Panc1 (cell line): ENCODE results near the gene DGAT2L6. TPM values are rescaled to one million over a fixed set of nuclear protein-coding genes. Genes with fewer than 3 reads are reported as not detected.

Experiments
- ATAC-seq: fragments of 200-7000 bp; cut with Tn5 transposase; 2 replicates; pipeline ENCODE4 v1.9.1; 2020; ENCODE audit warnings: mild to moderate bottlenecking, moderate library complexity
- Bru-seq: library from RNA; stranded (reverse); fragments of 400-500 nt; gene quantifications from one replicate; lab custom pipeline; 2021; lab: Mats Ljungman, UMichigan
- BruChase-seq, 2 experiments: library from RNA; stranded (reverse); fragments of 400-500 nt; gene quantifications; one replicate each; lab custom pipeline; 2021; lab: Mats Ljungman, UMichigan
- BruUV-seq: library from RNA; stranded (reverse); fragments of 400-500 nt; replicated peaks from 2 replicates; lab custom pipeline; 2021; lab: Mats Ljungman, UMichigan
- CTCF ChIA-PET: fragments of 300-600 bp; sonication (Branson Sonifier 250); formaldehyde crosslinking; loops from one replicate; lab custom pipeline; 2022; ENCODE audit warnings: antibody characterized with exemption; lab: Charles Lee
- POLR2A ChIA-PET: fragments of 300-600 bp; sonication (Branson Sonifier 250); formaldehyde crosslinking; loops from one replicate; lab custom pipeline; 2022; ENCODE audit warnings: antibody characterized with exemption; lab: Charles Lee
- DNase-seq: peaks from one replicate; pipeline ENCODE4 v3.0.0-alpha.2; 2010; ENCODE audit warnings: low read depth, low spot score
- H3K27ac ChIP-seq: 2 replicates; pipeline ENCODE4 v1.5.1; 2011; ENCODE audit warnings: mild to moderate bottlenecking, low read length, inconsistent platforms
- H3K27me3 ChIP-seq: fragments of 200-500 bp; sonication (Bioruptor generic); 2 replicates; pipeline ENCODE4 v1.6.0; 2014; ENCODE audit warnings: low read length, inconsistent platforms; ENCODE audit not compliant: control insufficient read depth, insufficient read depth
- H3K36me3 ChIP-seq: fragments of 200-500 bp; sonication (Bioruptor generic); 2 replicates; pipeline ENCODE4 v1.5.1; 2014; ENCODE audit warnings: inconsistent platforms, mild to moderate bottlenecking, low read length, moderate library complexity; ENCODE audit not compliant: control insufficient read depth, insufficient read depth
- H3K4me1 ChIP-seq: 2 replicates; pipeline ENCODE4 v1.5.1; 2011; ENCODE audit warnings: inconsistent platforms, mild to moderate bottlenecking, low read length, moderate library complexity; ENCODE audit not compliant: control insufficient read depth, insufficient read depth
- H3K4me3 ChIP-seq, 2 experiments: 2 replicates each; pipeline ENCODE4 v1.5.1; 2011 to 2012; ENCODE audit warnings: low read depth in 2 of 2, low read length in 2 of 2, mild to moderate bottlenecking in 2 of 2, inconsistent platforms in 1 of 2, moderate library complexity in 1 of 2
- H3K9me3 ChIP-seq: fragments of 200-500 bp; sonication (Bioruptor generic); 2 replicates; pipeline ENCODE4 v1.5.1; 2014; ENCODE audit warnings: low read depth, mild to moderate bottlenecking, inconsistent platforms, low read length, moderate library complexity; ENCODE audit not compliant: control insufficient read depth, insufficient read depth
- CTCF ChIP-seq: fragments of 450-650 bp; IDR thresholded peaks from 2 replicates; pipeline ENCODE4 v1.5.1; 2017; ENCODE audit warnings: mild to moderate bottlenecking
- POLR2AphosphoS5 ChIP-seq: IDR thresholded peaks from 2 replicates; pipeline ENCODE4 v1.6.1; 2012; ENCODE audit warnings: mild to moderate bottlenecking, low read depth, low read length, moderate library complexity
- REST ChIP-seq, 2 experiments: IDR thresholded peaks; 2 replicates each; pipeline ENCODE4 v1.6.1; 2011 to 2012; ENCODE audit warnings: low read depth in 2 of 2, control low read depth in 1 of 2, low read length in 1 of 2, mild to moderate bottlenecking in 1 of 2, moderate library complexity in 1 of 2; ENCODE audit not compliant: insufficient read depth in 1 of 2
- SIN3A ChIP-seq: IDR thresholded peaks from 2 replicates; pipeline ENCODE4 v1.6.1; 2012; ENCODE audit warnings: low read depth, mild to moderate bottlenecking, low read length, moderate library complexity, borderline replicate concordance; ENCODE audit not compliant: insufficient read depth
- TCF7L2 ChIP-seq: IDR thresholded peaks from 2 replicates; pipeline ENCODE4 v1.6.1; 2011; ENCODE audit warnings: mild to moderate bottlenecking, low read depth, low read length, inconsistent platforms
- in situ Hi-C: cut with HindIII; loops from 2 replicates; pipeline ENCODE4 v1.10.0; 2016; ENCODE audit warnings: low sequenced_read_pairs, low pct_unique_long_range_greater_than_20kb
- intact Hi-C: fragments of 100-400 bp; cut with micrococcal nuclease; formaldehyde crosslinking; loops from one replicate; pipeline ENCODE4 v1.10.0; 2022; ENCODE audit not compliant: unreplicated experiment
- long read RNA-seq: library from polyadenylated mRNA; unstranded; transcript quantifications from one replicate; pipeline ENCODE4 v2.0.0, GENCODE V29; 2021; ENCODE audit not compliant: unreplicated experiment
- polyA plus RNA-seq: library from polyadenylated mRNA; unstranded; fragments of >200 nt; gene quantifications from one replicate; pipeline ENCODE4 v1.2.1, GENCODE V29; 2012; ENCODE audit warnings: missing spikeins; ENCODE audit not compliant: insufficient read length
- total RNA-seq: library from RNA; stranded (reverse); gene quantifications from one replicate; pipeline ENCODE4 v1.2.1, GENCODE V29; 2021; ENCODE audit not compliant: unreplicated experiment

The DGAT2L6 gene
- not detected for total RNA-seq
- polyA plus RNA-seq, result not detected
- not detected for Bru-seq, nascent RNA
- not detected for BruChase-seq, experiment 1, labeled RNA remaining after a 2-hour chase
- BruChase-seq, experiment 2, labeled RNA remaining after a 6-hour chase, result percentile 4 among the genes with signal in this experiment
- long read RNA-seq, result 0 reads

GRCh38 chrX:70176938-70177533 lies at the start of gene DGAT2L6:
Gene DGAT2L6, plus strand, starts transcription at chrX:70177483. Its CDS starts 100 bp downstream, at chrX:70177583.
- no peaks in the 10 kb centered on the region for H3K36me3 ChIP-seq
- in situ Hi-C loops (no loop called here), intact Hi-C loops (no loop called here)
- CTCF ChIA-PET, result no interaction called here
- ATAC-seq (no peak), DNase-seq (no peak)
- no peak within 1 kb of the TSS for H3K27ac ChIP-seq
- BruUV-seq, result no TSS peak
- no peaks in the 10 kb centered on the region for H3K4me1 ChIP-seq
- TF ChIP-seq POLR2AphosphoS5 (no peak), CTCF (no peak), SIN3A (no peak), REST (IDR thresholded peaks at IDR 0.05; ENCODE audit: insufficient read depth in 1 of 2, low read depth in 2 of 2, low read length in 1 of 2) (no peak), TCF7L2 (no peak)
- H3K27me3 ChIP-seq, result no peaks in the 10 kb centered on the region
- no peak within 1 kb of the TSS for H3K4me3 ChIP-seq
- POLR2A ChIA-PET, result no interaction called here
- no peaks in the 10 kb centered on the region for H3K9me3 ChIP-seq

GRCh38 chrX:70128071-70128470 lies 49.2 kb upstream of the DGAT2L6 start:
- POLR2A ChIA-PET, result no interaction called here
- BruUV-seq, result no TSS peak
- Histone ChIP-seq H3K27me3 (no peaks in the 10 kb centered on the region), H3K36me3 (no peaks in the 10 kb centered on the region), H3K4me3 (no peak overlapping the region), H3K27ac (no peak overlapping the region), H3K4me1 (peaks cover 3% of the 10 kb centered on the region; the same call in 1 of the 2 replicates), H3K9me3 (no peaks in the 10 kb centered on the region)
- CTCF ChIA-PET, result no interaction called here
- in situ Hi-C loops, result no loop called here
- TF ChIP-seq REST (IDR thresholded peaks at IDR 0.05; ENCODE audit: insufficient read depth in 1 of 2, low read depth in 2 of 2, low read length in 1 of 2), result no peak
- TF ChIP-seq POLR2AphosphoS5, result no peak
- no peak for TF ChIP-seq SIN3A
- TF ChIP-seq CTCF, result no peak
- no peak for TF ChIP-seq TCF7L2
- intact Hi-C loops, result no loop called here
- no peak for ATAC-seq
- no peak for DNase-seq
